ENCODE data around the gene RAD51B.

Gene RAD51B

DNA sequence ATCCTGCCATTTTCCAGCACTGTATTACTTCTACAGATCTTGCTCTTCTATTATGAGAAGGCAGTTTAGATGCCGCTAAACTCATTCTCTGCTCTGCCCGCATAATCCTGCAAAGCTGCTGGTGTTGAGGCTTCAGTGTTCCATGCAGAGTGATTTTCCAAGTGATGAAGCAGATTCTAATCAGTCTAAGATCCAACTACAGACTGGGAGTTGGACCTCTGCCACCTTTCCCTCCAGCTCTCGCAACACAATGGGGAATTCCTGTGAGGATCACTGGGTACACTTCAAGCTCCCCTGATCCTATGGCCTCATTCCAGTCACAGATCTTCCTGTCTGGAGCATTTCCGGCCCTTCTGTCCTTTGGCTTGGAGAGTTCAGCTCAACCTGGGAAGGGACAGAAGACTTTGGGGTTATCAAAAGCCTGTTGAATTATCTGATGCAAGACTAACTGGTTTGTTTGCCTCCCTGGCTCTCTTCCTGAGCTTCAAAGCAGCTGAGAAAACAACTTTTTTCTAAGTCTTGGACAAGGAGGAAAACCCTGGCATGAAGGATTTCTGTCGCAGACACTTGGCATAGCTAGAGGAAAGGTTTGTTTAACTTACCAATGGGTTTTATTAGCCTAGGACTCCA, 639.4 kb downstream of the RAD51B start:
- no peak for DNase-seq

DNA sequence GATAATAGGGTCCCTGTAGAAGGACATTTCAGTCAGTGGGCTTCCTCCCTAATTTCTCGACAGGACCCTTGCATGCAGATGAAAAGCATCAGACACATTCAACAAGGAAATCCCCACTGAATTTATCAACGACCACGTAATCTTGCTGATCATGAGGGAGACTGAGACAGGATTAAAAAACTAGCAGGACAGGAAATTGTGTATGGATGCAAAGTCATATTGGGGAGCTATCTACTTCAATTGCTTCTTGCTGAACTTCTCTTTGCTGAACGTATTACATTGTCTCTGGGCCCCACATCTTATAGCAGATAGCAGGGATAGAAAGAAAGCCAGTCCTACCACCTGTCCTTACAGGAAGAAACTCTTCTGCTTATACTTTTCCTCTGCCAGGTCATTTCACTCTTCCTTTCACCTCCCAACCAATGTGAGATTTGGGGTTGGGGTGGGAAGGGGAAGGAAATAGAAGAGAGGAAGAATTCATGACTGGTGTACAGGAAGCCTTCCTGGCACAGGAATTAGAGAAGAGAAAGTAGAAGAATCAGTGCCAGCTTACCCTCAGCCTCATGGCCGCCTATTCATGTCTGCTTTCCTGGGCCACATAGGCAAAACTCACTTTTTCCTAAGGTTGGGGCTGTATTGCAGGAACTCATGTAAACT, 640.0 kb downstream of the RAD51B start:
- DNase-seq, result no peak

GRCh38 chr14:68460541-68460940, 641.0 kb downstream of the RAD51B start:
- no peak for DNase-seq

DNA sequence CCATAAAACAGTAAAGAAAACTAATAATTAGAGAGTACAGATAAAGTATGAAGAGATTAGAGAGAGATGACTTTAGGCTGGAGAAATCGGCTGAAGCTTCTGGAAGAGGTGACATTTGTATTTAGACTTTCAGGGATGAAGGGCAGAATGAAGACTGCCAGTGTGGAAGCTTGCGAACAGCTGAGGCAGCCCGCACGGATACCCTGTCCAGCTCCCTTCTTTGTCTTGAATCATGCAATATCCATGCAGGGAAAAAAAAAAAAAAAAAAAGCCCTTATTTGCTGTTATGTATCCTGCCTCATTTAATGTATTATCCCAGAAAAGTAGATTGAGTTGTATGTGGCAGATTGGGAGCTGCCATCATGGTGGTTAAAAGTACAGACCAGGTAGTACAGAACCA, 641.5 kb downstream of the RAD51B start:
- DNase-seq, result no peak

GRCh38 chr14:68462683-68463082, 643.1 kb downstream of the RAD51B start:
- no peak for DNase-seq

GRCh38 chr14:68463299-68463698, 643.7 kb downstream of the RAD51B start:
- DNase-seq, result no peak

GRCh38 chr14:68463705-68464374, 644.3 kb downstream of the RAD51B start:
- no peak for DNase-seq

GRCh38 chr14:68464711-68465110, 645.1 kb downstream of the RAD51B start:
- DNase-seq, result no peak

GRCh38 chr14:68466491-68466977, 647.0 kb downstream of the RAD51B start:
- no peak for DNase-seq

DNA sequence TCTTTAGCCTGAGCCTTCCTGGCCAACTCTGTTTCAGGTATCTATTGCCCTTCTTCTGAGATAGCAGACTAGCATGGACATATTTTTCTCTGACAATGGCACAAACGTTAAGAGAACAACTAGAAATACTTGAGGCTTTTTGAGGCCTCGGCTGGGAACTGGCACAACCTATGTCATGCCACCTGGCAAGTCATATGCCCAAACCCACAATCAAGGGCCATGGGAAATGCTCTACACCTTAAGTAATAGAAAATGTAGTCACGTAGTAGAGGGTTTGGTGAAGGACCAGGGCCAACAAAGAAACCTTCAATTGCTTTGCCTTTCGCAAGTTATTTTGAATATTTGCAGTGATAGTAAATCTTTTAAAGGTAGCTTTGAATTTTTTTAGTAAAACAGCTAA, 647.8 kb downstream of the RAD51B start:
- DNase-seq, result no peak

GRCh38 chr14:68468437-68469207, 649.0 kb downstream of the RAD51B start:
- peak; percentile 13 to 28 for DNase-seq

GRCh38 chr14:68469208-68469713, 649.7 kb downstream of the RAD51B start:
- no peak for DNase-seq

- DNase-seq, result no peak
Measured at GRCh38 chr14:68470361-68470760, 650.8 kb downstream of the RAD51B start.

GRCh38 chr14:68471029-68471963, 651.7 kb downstream of the RAD51B start:
- no peak for DNase-seq

DNA sequence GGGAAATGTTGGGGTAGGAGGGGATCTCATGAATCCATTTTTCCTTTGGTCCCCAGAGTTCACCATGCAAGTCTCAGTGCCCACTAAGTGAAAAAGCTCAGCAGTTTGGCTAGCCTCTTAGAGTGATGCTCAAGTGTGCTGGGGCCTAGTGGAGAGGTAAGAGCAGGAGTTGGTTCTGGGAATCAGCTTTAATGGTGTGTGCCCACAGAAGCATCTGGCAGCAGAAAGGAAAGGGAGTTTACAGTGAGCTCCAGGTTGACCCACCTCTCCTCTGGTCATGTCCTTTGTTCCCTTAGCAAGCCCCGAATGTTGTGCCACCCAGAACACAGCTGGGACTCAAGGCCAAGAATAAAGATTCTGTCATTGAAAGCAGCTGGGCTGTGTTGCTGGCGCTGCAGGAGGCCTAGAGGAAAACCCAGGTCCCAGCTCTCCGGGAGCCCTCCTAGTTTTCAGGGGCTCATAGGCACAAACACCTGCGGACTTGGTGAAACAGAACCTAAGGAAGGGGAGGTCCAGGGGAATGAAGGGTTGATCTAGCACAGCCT, 652.5 kb downstream of the RAD51B start:
- DNase-seq, result no peak

DNA sequence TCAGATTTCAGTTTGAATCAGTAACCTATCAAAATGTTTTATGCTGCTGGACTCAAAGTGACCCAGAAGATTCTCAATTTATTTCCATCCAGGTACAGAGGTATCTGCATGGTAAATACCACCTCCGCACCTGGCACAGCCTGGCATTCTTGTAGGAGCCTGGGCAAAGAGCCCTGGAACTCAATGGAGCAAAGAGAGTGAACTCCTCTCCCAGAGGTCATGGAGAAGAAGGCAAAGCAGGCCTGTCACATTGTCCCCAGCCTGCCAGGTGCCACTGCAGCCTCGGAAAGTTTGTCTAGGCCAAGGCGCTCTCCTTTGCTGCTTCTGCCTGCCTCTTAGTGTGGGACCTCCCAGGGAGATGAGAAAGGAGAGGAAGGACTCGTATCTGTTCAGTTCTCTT, 653.5 kb downstream of the RAD51B start:
- no peak for DNase-seq

DNA sequence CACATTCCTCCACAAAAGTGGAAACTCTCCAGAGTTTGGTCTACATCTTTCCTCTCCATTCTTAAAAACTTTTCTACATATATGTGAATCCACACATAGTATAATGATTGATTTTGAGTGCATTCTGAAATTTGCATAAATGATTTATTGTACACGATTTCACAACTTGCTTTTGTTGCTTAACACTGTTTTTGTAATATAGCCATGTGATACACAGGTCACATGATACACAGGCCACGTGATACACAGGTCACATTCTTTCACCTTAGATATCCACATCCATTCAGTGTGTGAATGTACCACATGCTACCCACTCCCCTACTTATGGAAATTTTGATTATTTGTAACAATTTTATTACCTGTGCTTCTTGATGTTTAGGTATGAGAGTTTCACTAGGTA, 654.2 kb downstream of the RAD51B start:
- no peak for DNase-seq

DNA sequence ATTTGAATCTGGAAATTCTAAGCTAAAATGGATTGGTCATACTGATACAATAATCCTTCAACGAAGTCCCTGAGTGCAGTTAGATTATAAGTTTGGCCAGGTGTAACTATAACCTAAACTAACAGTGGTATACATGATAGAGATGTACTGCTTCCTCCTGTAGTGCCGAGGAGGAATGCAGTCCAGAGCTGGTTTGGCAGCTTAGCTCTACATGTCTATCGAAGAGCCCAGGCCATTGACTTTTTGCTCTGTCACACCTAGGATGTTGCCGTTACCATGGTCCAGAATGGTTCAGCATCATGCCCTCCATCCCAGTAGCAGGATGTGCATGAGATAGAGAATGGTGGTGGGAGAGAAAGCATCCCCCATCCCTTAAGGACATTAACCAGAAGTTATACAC, 655.2 kb downstream of the RAD51B start:
- DNase-seq, result no peak

GRCh38 chr14:68475802-68476201, 656.2 kb downstream of the RAD51B start:
- no peak for DNase-seq

- no peak for DNase-seq
Measured at GRCh38 chr14:68476212-68477109, 656.9 kb downstream of the RAD51B start.

GRCh38 chr14:68477110-68477455, 657.5 kb downstream of the RAD51B start:
- no peak for DNase-seq
